H4 (cell line): ENCODE measurements around the gene GGCX. TPM values are rescaled to one million over a fixed set of nuclear protein-coding genes. Genes with fewer than 3 reads are reported as not detected.
"Not testable (repeated sequence)": the region's sequence is repeated elsewhere in the genome, so short reads cannot be mapped to it uniquely, and the experiment has no call there.

Source experiments
- DNase-seq: peaks from one replicate; pipeline ENCODE4 v3.0.0-alpha.2; 2015; ENCODE audit warnings: low spot score
- total RNA-seq: library from RNA; depleted of rRNA; stranded (reverse); fragments of >200 nt; shearing (Covaris generic); gene quantifications from 2 replicates; pipeline ENCODE4 v1.2.3, GENCODE V29; 2014

Gene GGCX
- total RNA-seq, 1 experiment from 2014 or later: 36.8 TPM

DNA sequence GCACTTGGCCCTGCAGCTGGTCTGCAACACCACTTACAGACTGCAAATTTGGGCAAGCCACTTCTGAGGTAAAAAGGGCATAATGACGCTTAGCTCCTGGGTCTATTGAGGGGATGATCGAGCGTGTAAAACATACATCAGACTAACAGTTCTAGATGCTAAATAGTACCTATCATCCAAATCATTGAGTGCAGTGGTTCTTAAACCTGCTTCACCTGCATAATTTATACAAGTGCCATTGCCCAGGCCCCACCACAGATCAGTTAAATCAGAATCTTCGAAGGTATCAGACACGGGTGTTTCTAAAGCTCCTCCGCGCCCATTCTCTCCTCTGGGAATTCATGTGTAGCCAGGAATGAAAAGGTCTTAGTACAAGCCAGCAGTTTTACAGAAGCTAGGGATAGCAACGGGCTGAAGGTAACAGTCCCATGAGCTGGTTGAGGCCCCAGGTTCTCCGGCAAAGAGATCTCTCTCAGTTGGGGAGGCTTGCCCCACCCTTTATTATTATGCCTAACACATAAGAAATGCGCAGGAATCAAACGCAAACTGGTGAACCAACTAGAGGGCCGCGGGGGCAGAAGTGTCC lies 33.5 kb upstream of the GGCX start:
- no peak for DNase-seq

DNA sequence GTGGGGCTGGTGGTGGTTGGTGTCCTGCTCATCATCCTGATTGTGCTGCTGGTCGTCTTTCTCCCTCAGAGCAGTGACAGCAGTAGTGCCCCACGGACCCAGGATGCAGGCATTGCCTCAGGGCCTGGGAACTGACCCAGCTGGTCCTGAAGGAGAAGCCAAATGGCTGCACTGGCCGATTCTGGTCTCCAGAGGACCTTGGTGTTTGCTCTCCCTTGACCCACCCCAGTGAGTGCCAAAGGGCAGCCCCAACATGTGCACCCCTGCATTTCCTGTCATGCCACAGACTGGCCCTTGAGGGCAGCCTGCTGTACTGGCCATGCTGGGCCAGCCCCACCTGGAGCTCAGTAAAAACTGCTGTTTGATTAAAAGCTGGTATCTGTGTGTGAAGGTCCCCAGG lies 31.7 kb upstream of the GGCX start:
- no peak for DNase-seq

DNA sequence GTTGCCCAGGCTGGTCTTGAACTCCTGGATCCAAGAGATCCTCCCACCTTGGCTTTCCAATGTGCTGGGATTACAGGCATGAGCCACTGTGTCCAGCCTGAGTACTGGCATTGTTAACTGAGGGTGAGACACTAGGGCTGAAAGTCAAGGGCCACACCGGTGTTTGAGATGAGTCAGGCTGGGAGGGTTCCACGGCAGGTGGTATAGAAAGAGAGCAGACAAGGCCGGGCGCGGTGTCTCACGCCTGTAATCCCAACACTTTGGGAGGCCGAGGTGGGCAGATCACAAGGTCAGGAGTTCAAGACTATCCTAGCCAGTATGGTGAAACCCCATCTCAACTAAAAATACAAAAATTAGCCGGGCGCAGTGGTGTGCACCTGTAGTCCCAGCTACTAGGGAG lies 31.0 kb upstream of the GGCX start:
- DNase-seq: not testable (repeated sequence)

DNA sequence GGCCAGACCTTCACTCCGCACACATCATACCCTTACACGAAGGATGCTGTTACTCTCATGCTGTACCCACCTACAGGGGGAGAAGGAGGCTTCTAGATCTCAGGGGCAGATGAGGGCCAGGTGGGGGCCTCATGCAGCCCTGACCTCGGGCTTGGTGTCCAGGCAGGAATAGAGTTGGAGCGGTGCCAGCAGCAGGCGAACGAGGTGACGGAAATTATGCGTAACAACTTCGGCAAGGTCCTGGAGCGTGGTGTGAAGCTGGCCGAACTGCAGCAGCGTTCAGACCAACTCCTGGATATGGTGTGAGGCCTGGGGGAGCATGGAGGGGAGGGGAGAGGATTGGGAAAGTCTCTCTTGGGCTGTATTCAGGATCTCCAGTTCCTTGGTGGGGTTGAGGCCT lies 30.3 kb upstream of the GGCX start:
- no peak for DNase-seq

DNA sequence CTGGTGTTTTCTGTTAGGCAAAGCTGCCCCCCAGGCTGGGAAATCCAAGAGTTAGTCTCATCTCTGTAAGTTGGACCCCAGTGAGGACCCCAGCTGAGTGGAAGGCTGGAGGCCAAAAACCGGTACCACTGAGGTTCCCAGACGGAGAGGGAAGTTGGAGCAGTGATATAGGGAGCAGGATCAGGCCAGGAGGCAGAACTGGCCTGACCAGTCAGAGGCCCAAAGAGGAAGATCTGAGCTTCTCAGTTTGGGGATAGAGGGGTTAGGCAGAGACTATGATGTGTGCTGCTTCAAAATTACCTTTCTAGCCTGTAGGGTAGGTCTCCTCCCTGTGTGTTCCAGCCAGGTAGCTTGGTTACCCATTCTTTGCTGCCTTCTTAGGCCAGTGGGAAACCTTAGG lies 29.7 kb upstream of the GGCX start:
- no peak for DNase-seq

DNA sequence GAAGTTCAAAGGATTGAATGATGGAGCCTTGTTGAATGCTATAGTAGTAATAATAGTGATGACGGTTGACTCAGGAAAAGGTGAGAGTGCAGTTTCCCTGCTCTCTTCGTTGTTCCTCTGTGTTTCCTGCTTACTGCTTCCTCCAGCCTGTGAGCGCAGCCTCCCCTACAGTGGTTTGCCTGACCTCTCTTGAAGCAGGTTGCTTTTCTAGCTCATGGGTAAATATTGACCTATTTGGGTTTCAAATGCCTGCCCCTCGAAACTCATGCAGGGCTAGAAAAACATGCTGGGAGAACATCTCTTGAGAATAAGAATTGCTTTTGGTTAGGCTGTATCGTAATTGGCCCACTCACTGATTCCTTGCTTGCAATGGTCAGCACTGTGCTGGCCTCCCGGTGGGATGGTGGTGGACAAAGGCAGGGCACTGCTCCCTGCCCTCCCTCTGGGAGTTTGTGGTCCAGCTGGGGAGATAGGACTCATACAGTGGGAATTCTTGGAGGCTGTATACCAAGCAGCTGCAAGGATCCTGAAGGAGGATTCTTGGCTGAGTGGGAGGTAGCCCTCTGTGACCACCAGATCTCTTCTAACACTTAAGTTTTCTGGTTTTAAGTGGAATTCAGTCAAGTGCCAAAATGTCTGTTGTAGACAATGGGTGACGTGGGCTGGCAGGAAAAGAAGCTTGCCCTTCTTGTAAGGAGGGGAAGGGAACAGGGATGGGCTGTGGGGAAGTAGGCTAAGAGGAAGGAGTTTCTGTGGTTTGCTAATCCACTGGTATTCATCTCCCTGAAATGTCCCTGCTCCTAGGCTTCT lies 28.9 kb upstream of the GGCX start:
- DNase-seq: peak; percentile 36

DNA sequence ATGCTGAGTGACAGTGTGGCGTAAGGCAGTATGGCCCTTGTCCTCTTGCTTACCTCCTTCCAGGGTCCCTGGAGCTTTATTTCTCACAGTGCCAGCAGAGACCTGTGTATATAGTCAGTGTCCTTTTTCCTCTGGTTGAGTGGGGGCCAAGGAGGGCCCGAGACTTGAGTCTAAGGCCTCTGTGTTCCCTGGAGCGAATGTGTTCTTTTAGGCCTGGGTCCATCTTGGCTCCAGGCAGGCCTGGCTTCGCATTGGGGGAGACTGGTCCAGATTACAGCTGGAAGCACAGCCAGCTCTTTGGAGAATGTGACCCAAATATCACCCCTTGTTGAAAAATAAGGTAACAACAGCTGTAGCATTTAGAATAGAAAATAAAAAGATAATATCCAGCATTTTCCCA lies 27.9 kb upstream of the GGCX start:
- no peak for DNase-seq

DNA sequence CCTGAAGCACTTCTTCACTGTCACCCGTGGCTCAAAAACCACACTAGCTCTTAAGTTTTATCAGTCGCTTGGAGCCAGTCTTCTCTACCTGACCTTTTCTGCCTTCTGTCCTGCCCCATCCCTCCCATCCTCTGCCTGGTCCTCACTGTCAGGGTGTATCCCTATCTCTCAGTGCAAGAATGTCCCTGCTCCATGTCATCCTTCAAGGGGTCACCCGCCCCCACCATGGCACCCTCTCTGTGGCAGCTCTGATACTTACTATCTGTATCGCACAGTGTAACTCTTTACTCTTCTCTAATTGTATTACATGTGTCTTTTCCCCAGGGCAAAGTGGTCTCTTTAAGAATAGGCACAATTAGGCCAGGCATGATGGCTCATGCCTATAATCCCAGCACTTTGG lies 27.4 kb upstream of the GGCX start:
- DNase-seq: no peak

DNA sequence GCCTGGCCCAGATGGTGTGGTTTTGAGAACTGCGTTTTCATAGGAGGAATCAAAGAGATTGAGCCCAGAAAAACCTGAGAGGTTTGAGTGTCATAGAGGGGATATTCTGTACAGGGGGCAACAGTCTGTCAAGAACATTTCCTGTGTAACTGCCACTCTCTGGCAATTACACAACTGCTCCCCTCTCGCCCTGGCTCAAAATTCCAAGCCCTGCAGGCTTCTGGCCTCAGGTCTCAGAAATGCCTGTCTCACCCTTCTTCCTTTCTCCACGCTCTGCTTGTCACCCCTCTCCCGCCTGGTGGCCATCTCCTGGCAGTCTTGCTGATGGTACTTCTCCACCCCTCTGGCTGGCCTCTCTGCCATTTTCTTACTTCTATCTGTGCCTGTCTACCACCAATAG lies 26.9 kb upstream of the GGCX start:
- DNase-seq: no peak

DNA sequence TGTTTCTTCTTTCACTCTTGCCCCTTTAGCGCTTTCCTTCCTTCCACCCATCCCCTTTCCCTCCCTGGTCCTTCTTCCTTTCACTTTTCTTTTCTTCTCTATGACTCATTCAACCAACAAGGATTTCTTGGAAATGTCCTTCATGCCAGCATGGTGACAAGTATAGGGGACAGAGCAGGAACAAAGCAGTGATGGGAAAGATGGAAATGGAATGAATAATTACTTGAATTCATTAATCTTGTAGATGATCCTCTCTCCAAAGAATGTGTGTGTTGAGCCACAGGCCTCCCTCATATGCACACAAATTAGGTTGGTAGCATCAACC lies 24.4 kb upstream of the GGCX start:
- DNase-seq: peak; percentile 74

DNA sequence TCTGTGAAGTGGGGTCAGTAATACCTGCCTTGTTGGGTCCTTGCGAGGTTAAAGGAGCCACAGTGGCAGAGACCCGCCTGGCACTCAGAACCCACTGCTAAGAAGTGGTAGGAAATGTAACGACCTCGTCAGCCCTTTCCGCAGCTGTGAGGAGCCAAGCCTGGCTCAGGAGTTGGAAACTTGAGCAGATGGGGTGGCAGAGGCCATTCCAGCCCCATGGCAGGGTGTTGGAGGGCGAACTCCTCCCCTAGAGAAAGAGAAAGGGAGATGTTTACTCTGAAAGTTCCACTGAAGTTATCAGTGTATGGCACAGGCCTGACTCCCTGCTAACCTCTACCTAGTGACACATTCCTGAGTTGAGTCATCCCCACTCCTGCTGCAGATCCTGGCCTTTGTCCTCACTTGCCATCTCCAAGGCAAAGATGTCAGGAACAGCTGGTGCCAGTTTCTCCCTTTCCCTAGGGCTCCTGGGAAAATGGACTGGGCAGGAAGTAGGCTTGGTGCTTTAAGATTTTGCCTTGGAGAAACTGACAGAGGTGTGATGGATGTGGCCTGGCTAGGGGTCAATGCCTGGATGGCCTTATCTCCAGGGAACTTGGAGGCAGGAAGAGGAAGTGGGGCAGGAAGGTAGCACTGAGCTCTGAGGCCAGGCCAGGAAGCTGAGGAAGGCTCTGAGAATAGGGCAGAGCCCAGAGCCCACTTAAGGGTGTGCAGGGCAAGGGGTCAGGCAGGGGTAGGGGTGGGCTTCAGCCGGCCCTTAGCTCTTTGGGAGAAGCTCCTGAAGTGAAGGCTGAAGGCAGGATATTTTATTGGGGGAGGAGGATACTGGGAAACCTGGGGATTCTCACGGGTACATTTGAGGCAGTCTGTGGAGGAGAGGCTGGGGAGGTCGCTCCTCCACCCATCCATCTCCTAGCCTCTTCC lies 23.8 kb upstream of the GGCX start:
- DNase-seq: peak; percentile 83

DNA sequence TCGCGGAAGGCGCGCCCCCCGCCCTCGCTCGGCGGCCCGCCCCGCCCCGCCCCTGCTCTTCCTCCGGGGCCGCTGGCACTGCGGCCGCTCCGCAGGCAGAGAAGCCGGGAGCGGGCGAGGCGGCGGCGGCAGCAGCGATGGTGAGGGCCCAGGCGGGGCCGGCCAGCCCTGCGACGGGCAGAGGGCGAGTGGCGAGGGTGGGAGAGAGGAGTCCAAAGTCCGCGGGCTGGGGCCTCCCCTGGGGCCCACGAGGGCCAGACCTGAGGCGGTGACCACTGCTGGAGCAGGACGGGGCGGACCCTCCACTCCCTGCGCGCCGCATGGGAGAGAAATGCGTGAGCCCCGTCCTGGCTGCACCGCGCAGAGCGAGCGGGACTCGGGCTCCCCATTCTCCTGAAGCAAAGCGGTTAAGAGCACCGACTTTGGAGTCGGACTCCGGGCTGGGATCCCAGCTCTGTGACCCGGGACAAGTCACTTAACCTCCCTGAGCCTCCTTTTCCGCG lies 23.1 kb upstream of the GGCX start, which contains the start of gene VAMP5:
VAMP5 (plus strand) TSS at position 78 of the 503 bp plus-strand sequence; CDS start at position 138, 60 bp downstream.
- no peak for DNase-seq

DNA sequence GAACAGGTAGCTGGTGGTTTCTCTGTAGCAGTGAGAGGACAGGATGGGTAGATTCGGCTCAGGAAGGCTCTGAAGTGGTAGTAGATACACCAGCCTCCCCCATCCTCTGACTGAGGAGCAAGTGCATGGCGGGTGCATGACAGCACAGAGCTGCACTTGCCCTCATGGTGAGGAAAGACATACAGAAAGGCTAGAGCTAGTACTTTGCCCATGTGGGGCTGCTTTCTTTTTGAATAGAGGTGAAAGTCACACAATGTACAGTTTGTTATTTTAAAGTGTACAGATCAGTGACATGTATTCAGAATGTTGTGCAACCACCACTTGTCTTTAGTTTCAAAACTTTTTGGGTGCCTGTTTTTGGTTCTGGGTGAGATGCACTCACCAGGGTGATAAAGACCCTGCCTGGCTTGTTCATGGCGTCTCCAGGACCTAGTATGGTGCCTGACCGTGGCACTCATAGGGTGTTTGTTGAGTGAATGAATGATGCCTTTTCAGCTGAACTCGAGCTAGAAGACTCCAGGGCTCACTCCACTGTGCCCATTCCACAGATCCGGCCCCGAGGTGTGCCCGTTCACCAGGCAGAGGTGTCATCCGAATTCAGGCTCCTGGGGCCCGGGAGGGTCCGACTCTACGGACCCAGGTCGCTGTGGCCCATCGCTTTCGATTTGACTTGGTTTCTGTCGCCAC lies 22.5 kb upstream of the GGCX start:
- no peak for DNase-seq

DNA sequence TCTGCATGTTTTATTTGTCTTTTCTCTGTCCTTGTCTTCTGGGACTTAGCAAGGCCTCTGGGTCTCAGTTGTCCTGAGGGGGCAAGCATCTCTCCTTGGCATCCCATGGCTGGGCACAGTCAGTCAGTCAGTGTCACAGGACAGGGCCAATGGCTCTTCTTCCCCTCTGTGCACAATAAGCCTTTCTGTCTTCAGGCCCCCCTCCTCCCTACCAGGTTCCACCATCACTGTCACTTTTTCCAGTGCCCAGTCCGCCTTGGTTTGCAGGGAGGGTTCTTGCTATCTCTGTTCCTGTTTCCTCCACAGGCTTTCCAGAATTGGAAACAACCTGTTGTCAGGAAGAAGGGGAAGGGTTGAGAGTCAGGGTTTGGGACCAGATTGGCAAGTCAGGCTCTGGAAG lies 21.2 kb upstream of the GGCX start:
- DNase-seq: no peak

DNA sequence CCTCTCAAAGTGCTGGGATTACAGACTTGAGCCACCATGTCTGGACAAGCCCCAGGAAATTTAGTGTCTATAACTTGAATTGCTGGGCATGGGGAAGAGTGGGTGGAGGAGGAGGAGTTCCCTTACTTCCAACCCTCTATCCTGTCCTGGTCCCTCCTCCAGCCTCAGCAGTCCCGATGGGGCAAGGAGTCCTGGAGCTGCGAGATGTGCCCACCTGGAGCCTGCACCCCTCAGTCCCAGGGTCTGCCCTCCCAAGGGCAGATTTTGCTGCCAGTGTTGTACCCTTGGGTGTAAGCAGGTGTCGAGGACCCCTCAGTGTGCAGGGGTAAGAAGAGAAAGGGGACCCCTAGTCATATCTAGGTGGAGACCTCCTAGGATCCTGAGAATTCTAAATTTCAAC lies 18.9 kb upstream of the GGCX start:
- DNase-seq: no peak

DNA sequence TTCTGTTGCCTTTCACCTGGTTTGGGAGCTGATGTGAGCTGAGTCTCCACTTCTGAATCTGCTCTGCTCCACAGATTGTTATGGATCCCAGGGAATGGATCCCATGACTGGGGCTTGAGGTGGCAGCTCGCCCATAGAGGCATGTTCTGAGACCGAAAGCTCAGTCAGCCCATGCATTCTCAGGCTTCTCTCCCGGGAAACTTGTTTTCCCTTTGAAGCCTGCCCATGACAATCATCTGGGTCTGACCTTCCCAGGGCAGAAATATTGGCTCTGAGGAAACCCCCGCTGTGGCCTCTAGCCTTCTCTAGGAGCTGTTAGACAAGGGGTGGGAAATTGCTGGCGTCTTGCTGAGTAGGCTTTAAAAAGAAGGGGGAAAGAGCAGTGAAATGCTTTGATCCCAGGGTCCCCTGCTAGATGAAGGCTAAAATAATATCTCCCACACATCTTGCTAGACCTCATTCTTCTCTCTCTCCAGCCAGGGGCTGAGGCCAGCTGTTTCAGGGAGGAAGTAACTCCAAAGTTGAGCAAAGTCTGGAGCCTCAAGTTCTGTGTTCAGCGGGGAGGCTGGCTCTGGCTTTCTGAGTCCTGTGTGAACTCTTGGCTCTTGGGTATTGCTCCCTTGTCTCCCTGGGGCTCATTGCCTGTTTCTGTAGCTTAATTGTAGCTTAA lies 18.1 kb upstream of the GGCX start:
- no peak for DNase-seq

DNA sequence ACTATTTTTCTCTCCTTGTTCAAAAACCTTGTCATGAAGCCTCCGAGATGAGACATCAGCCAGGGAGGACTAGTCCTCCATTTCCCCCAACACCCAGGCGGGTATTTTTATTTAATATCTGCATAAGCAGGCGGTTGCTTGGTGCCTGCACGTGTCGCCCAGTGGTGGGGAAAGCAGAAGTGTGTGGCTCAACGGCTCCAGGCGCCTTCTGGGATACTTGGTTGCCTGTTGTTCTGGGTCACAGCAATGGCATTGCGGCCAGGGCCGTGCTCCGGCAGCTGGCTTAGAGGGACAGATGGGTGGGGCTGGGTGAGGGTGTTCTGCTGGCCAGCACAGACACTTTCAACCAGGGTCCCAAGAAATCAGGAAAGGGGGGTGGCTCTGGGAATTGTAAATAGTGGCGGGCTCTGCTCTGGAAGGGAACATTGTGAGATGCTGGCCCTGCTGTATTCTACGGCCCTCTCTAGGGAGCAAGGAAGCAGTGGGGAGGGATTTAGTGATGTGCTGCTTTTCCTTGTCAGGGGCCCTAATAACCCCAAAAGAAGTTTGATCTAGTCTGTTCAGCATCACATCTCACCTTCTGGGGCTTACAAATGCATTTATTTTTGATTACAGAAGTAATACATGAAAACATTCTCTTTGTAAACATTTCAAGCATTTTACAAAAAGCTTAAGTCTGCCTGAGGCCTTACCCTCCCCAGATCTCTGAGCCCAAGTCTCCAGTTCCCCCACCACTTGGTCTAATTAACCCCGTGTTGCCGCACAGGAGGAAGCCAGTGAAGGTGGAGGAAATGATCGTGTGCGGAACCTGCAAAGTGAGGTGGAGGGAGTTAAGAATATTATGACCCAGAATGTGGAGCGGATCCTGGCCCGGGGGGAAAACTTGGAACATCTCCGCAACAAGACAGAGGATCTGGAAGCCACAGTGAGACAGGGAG lies 17.2 kb upstream of the GGCX start:
- no peak for DNase-seq

DNA sequence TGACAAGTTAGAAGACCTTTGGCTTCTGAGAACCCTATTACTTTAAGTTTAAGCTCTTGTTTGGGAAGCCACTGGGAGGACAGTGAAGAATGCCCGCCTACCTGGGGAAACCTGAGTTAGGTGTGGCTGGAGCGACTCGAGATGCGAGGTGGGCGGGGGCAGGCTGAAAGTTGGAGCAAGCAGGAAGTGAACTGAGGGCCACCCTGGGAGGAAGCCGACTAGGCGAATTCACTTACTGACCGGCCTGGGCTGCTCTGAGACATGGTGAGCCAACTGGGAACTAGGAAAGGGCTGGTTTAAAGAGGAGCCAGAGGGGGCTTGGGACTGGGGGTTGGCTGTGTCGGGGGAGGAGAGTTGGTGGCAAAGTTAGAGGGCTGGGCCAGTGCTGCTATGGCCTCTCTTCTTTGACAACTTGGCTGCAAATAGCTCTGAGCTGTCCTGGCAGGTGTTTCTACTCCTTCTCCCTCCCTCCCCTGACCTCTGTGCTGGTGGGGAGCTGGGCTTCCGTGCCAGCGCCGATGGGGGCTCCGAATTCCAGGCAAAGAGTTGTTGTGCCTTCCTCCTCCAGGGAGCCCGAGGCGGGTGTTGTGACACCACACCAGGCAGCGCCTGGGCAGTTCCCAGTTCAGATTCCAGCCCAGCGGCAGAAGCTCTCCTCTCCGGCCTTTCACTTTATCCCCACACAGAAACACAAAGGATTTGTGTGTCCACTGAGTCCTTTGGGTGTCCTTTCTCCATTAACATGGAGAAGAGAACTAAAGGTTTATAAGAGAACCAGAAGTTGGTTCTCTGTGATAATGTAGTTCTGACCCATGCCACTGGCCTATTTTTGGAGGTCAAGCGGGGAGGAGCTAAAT lies 16.3 kb upstream of the GGCX start, which contains the start of gene VAMP8:
VAMP8 (plus strand) TSS at position 201 of the 857 bp plus-strand sequence; CDS start at position 262, 61 bp downstream.
- no peak for DNase-seq

DNA sequence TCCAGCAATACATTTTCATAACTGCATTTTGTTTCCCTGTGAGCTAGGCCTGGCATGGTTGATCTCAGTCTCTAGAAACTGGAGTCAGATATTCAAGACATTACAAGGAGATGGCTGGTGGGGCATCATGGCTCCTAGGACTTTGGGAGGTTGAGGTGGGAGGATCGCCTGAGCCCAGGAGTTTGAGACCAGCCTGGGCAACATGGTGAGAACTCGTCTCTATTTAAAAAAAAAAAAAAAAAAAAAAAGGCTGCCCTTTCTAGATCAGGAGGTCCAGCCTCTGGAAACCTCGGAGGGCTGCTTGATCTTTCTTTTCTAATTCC lies 15.7 kb upstream of the GGCX start:
- no peak for DNase-seq
